HepG2 (cell line): ENCODE data around the gene ASB7. TPM values are rescaled to one million over a fixed set of nuclear protein-coding genes. Genes with fewer than 3 reads are reported as not detected.

ENCODE experiments used
- ATAC-seq: fragments of 200-7000 bp; cut with Tn5 transposase; 3 replicates; pipeline ENCODE4 v1.9.1; 2020; ENCODE audit warnings: mild to moderate bottlenecking, moderate library complexity
- BruUV-seq: library from RNA; stranded (reverse); fragments of 400-500 nt; replicated peaks from 2 replicates; lab custom pipeline; 2021; lab: Mats Ljungman, UMichigan
- CTCF ChIA-PET: fragments of 300-600 bp; formaldehyde crosslinking; extraction: SDS; loops from one replicate; lab custom pipeline; 2021; ENCODE audit warnings: low total read pairs, inconsistent platforms, low intra/inter-chr PET ratio; lab: Yijun Ruan, JAX
- POLR2A ChIA-PET: fragments of 350-600 bp; sonication (Branson Sonifier 250); formaldehyde crosslinking; loops from one replicate; lab custom pipeline; 2020; ENCODE audit warnings: antibody characterized with exemption, inconsistent platforms; lab: Yijun Ruan, JAX
- DNase-seq: peaks from one replicate; pipeline ENCODE4 v3.0.0-alpha.2; 2015; ENCODE audit warnings: low spot score
- FAIRE-seq: peaks from 3 replicates; lab custom pipeline; 2011; peaks lifted over from hg19 to GRCh38; lab: Jason Lieb, UNC
- H2AFZ ChIP-seq: one replicate; pipeline ENCODE4 v1.6.1; 2011; ENCODE audit warnings: low read length, inconsistent platforms
- H3K27ac ChIP-seq: fragments of 300-600 bp; 3 replicates; pipeline ENCODE4 v1.8.0; 2011; ENCODE audit warnings: mixed run types, mild to moderate bottlenecking, mixed read lengths, low read length, inconsistent platforms; ENCODE audit not compliant: insufficient read depth; ENCODE audit errors: extremely low read length
- H3K27me3 ChIP-seq, 2 experiments: fragments of 200-600 bp in 1 of 2; 2 replicates in 1 of 2; 3 replicates in 1 of 2; pipeline versions ENCODE4 v1.6.0 to v1.8.0; 2011; ENCODE audit warnings: low read length in 2 of 2, mild to moderate bottlenecking in 2 of 2, moderate library complexity in 2 of 2, inconsistent platforms in 1 of 2; ENCODE audit not compliant: insufficient read depth in 2 of 2, control insufficient read depth in 1 of 2
- H3K36me3 ChIP-seq, 2 experiments: fragments of 200-600 bp in 1 of 2; replicated peaks in 1 of 2; 2 replicates in 1 of 2; 3 replicates in 1 of 2; pipeline versions ENCODE4 v1.5.1 to v1.8.0; 2011; ENCODE audit warnings: low read length in 2 of 2, inconsistent platforms in 1 of 2; ENCODE audit not compliant: insufficient read depth in 2 of 2, control insufficient read depth in 1 of 2
- H3K4me1 ChIP-seq: 2 replicates; pipeline ENCODE4 v1.5.1; 2012; ENCODE audit warnings: low read length, inconsistent platforms; ENCODE audit not compliant: insufficient read depth
- H3K4me2 ChIP-seq: 2 replicates; pipeline ENCODE4 v1.6.0; 2011; ENCODE audit warnings: low read depth, low read length, inconsistent platforms
- H3K4me3 ChIP-seq, 3 experiments: fragments of 200-600 bp in 1 of 3; sonication (generic), shearing (Covaris generic) in 1 of 3; replicated peaks in 1 of 3; 2 replicates each; pipeline ENCODE4 v1.5.1; 2011 to 2016; ENCODE audit warnings: low read length in 3 of 3, inconsistent platforms in 2 of 3, low read depth in 2 of 3, mild to moderate bottlenecking in 2 of 3, control low read depth in 1 of 3, mixed read lengths in 1 of 3; ENCODE audit not compliant: insufficient read depth in 1 of 3
- H3K79me2 ChIP-seq: one replicate; pipeline ENCODE4 v1.6.1; 2011; ENCODE audit warnings: low read length, inconsistent platforms; ENCODE audit not compliant: insufficient read depth
- H3K9ac ChIP-seq: 2 replicates; pipeline ENCODE4 v1.6.0; 2011; ENCODE audit warnings: mild to moderate bottlenecking, low read depth, low read length, inconsistent platforms; ENCODE audit not compliant: insufficient read depth
- H3K9me3 ChIP-seq: 2 replicates; pipeline ENCODE4 v1.5.1; 2012; ENCODE audit warnings: mild to moderate bottlenecking, low read length
- H4K20me1 ChIP-seq: 2 replicates; pipeline ENCODE4 v1.6.0; 2011; ENCODE audit warnings: inconsistent platforms, mild to moderate bottlenecking, low read length, moderate library complexity; ENCODE audit not compliant: insufficient read depth
- ARNT ChIP-seq: fragments of 450-650 bp; IDR thresholded peaks from 2 replicates; pipeline ENCODE4 v1.6.1; 2017
- ARNT2 ChIP-seq: sonication (generic); formaldehyde crosslinking; IDR thresholded peaks from 2 replicates; pipeline ENCODE4 v1.8.0; 2022; ENCODE audit warnings: mild to moderate bottlenecking, low read depth, missing genetic modification reagents, moderate library complexity
- ATF7 ChIP-seq, 2 experiments: fragments of 450-650 bp in 1 of 2; sonication (generic) in 1 of 2; formaldehyde crosslinking in 1 of 2; IDR thresholded peaks; 2 replicates each; pipeline versions ENCODE4 v1.4.0 to v1.6.1; 2016 to 2020; ENCODE audit warnings: antibody characterized with exemption in 1 of 2, mild to moderate bottlenecking in 1 of 2, missing genetic modification reagents in 1 of 2
- DMAP1 ChIP-seq: IDR thresholded peaks from 2 replicates; pipeline ENCODE4 v1.6.1; 2016
- EED ChIP-seq: sonication (generic); formaldehyde crosslinking; IDR thresholded peaks from 2 replicates; pipeline ENCODE4 v1.5.0; 2020; ENCODE audit warnings: mild to moderate bottlenecking, missing genetic modification reagents
- JUN ChIP-seq: sonication (generic); formaldehyde crosslinking; IDR thresholded peaks from 2 replicates; pipeline ENCODE4 v1.4.0; 2020; ENCODE audit warnings: mild to moderate bottlenecking, missing genetic modification reagents
- KLF16 ChIP-seq, 2 experiments: sonication (generic) in 1 of 2; formaldehyde crosslinking in 1 of 2; IDR thresholded peaks; 2 replicates each; pipeline versions ENCODE4 v1.6.1 to v1.8.0; 2016 to 2023; ENCODE audit warnings: missing genetic modification reagents in 2 of 2, missing compliant biosample characterization in 1 of 2
- SP5 ChIP-seq: IDR thresholded peaks from 2 replicates; pipeline ENCODE4 v1.6.1; 2016; ENCODE audit warnings: low read depth, borderline replicate concordance
- WGBS: methylation state at CpG from one replicate; pipeline ENCODE4 v1.1.6; 2017; ENCODE audit warnings: low lambda C conversion rate; 5-methylcytosine and 5-hydroxymethylcytosine counted together
- in situ Hi-C: cut with HindIII; loops from 2 replicates; pipeline ENCODE4 v1.10.0; 2017; ENCODE audit warnings: low pct_unique_long_range_greater_than_20kb; ENCODE audit not compliant: extremely low pct_ligation_motif_present
- intact Hi-C: fragments of 100-400 bp; cut with micrococcal nuclease; formaldehyde crosslinking; loops from one replicate; pipeline ENCODE4 v1.10.0; 2022; ENCODE audit not compliant: unreplicated experiment
- polyA plus RNA-seq, 8 experiments: library from polyadenylated mRNA; depleted of rRNA in 3 of 8; stranded (reverse) in 7 of 8; unstranded in 1 of 8; fragments of >200 nt; fragmentation: Illumina TruSeq in 4 of 8; extraction: Trizol in 4 of 8; gene quantifications; 2 replicates each; pipeline versions ENCODE4 v1.2.1 to v1.2.3, GENCODE V29; 2011 to 2016; ENCODE audit warnings: low read depth in 4 of 8, missing spikeins in 1 of 8, mixed read lengths in 1 of 8; ENCODE audit not compliant: insufficient read depth in 1 of 8
- total RNA-seq, 5 experiments: library from RNA; depleted of rRNA; stranded (reverse); fragments of >200 nt; fragmentation: Illumina TruSeq; extraction: Trizol; gene quantifications; 2 replicates each; pipeline ENCODE4 v1.2.3, GENCODE V29; 2016; ENCODE audit warnings: low read depth in 1 of 5
- TF ChIP-seq, protein P1 (sequence below): sonication (generic); formaldehyde crosslinking; conservative IDR thresholded peaks from 2 replicates; pipeline ENCODE4 v1.8.1; 2023; ENCODE audit warnings: missing genetic modification reagents
- TF ChIP-seq, protein P2 (sequence below): sonication (generic); formaldehyde crosslinking; IDR thresholded peaks from 2 replicates; pipeline ENCODE4 v1.4.0; 2020; ENCODE audit warnings: missing genetic modification reagents
- TF ChIP-seq, protein P3 (sequence below): sonication (generic); formaldehyde crosslinking; IDR thresholded peaks from 2 replicates; pipeline ENCODE4 v1.4.0; 2020; ENCODE audit warnings: low read depth, mild to moderate bottlenecking, missing genetic modification reagents
- TF ChIP-seq, protein P4 (sequence below): sonication (generic); formaldehyde crosslinking; conservative IDR thresholded peaks from 2 replicates; pipeline ENCODE4 v1.5.0; 2020; ENCODE audit warnings: missing genetic modification reagents

ASB7 gene
- total and polyA plus RNA-seq, 2 of the 13 experiments (the other 11 are each of a cell fraction or from before 2014, with no cell fraction given): 7.7 to 12.1 TPM

DNA sequence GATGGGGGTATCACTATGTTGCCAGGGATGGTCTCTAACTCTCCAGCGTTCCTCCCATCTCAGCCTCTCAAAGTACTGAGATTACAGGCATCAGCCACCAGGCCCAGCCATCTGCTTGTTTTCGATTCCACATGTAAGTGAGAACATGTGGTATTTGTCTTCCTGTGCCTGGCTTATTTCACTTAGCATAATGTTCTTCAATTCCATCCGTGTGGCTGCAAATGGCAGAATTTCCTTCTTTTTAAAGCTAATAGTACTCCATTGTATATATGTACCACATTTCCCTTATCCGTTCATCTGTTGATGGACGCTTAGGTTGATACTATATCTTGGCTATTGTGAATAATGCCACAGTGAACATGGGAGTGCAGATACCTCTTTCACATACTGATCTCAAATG lies 70.6 kb downstream of the ASB7 start:
- Histone ChIP-seq H3K27me3 (peaks cover 0 to 14% of the 10 kb centered on the region in 2 experiments; a peak in 4 of 5 replicates), H3K4me1 (no peaks in the 10 kb centered on the region), H3K4me3 (no peak overlapping the region), H3K27ac (no peak overlapping the region), H3K4me2 (no peak overlapping the region), H3K9ac (no peak overlapping the region), H2AFZ (no peak overlapping the region), H3K79me2 (no peaks in the 10 kb centered on the region), H3K36me3 (no peaks in the 10 kb centered on the region)
- no TSS peak for BruUV-seq
- FAIRE-seq: no peak
- intact Hi-C loops (loop anchor here (1.0 kb wide), 3 partner anchors 200 to 334 kb away; no protein-coding TSS in a partner anchor), in situ Hi-C loops (loop anchor here (25.0 kb wide), 2 partner anchors 339 to 589 kb away; partner anchors contain the start of gene CHSY1)
- POLR2A ChIA-PET: no interaction called here
- ATAC-seq: no peak
- no peak for DNase-seq
- 41% methylated on average over 5 of the region's 5 CpGs for WGBS
- TF ChIP-seq, protein P1, sequence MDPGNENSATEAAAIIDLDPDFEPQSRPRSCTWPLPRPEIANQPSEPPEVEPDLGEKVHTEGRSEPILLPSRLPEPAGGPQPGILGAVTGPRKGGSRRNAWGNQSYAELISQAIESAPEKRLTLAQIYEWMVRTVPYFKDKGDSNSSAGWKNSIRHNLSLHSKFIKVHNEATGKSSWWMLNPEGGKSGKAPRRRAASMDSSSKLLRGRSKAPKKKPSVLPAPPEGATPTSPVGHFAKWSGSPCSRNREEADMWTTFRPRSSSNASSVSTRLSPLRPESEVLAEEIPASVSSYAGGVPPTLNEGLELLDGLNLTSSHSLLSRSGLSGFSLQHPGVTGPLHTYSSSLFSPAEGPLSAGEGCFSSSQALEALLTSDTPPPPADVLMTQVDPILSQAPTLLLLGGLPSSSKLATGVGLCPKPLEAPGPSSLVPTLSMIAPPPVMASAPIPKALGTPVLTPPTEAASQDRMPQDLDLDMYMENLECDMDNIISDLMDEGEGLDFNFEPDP (CRISPR knock-in tag): no peak
- TF ChIP-seq ATF7 (IDR thresholded peaks at IDR 0.05) (no peak), ATF7 (CRISPR knock-in tag; IDR thresholded peaks at IDR 0.05) (no peak), SP5 (CRISPR knock-in tag) (no peak), JUN (CRISPR knock-in tag) (no peak), DMAP1 (CRISPR knock-in tag) (no peak), KLF16 (CRISPR knock-in tag; IDR thresholded peaks at IDR 0.05) (no peak), EED (no peak), ARNT (no peak), ARNT2 (CRISPR knock-in tag) (no peak)
- TF ChIP-seq, protein P2, sequence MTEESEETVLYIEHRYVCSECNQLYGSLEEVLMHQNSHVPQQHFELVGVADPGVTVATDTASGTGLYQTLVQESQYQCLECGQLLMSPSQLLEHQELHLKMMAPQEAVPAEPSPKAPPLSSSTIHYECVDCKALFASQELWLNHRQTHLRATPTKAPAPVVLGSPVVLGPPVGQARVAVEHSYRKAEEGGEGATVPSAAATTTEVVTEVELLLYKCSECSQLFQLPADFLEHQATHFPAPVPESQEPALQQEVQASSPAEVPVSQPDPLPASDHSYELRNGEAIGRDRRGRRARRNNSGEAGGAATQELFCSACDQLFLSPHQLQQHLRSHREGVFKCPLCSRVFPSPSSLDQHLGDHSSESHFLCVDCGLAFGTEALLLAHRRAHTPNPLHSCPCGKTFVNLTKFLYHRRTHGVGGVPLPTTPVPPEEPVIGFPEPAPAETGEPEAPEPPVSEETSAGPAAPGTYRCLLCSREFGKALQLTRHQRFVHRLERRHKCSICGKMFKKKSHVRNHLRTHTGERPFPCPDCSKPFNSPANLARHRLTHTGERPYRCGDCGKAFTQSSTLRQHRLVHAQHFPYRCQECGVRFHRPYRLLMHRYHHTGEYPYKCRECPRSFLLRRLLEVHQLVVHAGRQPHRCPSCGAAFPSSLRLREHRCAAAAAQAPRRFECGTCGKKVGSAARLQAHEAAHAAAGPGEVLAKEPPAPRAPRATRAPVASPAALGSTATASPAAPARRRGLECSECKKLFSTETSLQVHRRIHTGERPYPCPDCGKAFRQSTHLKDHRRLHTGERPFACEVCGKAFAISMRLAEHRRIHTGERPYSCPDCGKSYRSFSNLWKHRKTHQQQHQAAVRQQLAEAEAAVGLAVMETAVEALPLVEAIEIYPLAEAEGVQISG: no peak
- TF ChIP-seq, protein P3, sequence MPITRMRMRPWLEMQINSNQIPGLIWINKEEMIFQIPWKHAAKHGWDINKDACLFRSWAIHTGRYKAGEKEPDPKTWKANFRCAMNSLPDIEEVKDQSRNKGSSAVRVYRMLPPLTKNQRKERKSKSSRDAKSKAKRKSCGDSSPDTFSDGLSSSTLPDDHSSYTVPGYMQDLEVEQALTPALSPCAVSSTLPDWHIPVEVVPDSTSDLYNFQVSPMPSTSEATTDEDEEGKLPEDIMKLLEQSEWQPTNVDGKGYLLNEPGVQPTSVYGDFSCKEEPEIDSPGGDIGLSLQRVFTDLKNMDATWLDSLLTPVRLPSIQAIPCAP (CRISPR knock-in tag): no peak
- TF ChIP-seq, protein P4, sequence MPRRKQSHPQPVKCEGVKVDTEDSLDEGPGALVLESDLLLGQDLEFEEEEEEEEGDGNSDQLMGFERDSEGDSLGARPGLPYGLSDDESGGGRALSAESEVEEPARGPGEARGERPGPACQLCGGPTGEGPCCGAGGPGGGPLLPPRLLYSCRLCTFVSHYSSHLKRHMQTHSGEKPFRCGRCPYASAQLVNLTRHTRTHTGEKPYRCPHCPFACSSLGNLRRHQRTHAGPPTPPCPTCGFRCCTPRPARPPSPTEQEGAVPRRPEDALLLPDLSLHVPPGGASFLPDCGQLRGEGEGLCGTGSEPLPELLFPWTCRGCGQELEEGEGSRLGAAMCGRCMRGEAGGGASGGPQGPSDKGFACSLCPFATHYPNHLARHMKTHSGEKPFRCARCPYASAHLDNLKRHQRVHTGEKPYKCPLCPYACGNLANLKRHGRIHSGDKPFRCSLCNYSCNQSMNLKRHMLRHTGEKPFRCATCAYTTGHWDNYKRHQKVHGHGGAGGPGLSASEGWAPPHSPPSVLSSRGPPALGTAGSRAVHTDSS (CRISPR knock-in tag): no peak
- TF ChIP-seq, all 625 proteins: peak for 0
- no peaks in the 10 kb centered on the region for H3K9me3 ChIP-seq
- 0 out of 2 replicates have a peak, but pooled peaks cover 2% of the 10 kb centered on the region for H4K20me1 ChIP-seq
- CTCF ChIA-PET: interaction anchor here (1.2 to 2.0 kb wide), 2 partner anchors 200 to 334 kb away, joined by 4 to 30 read pairs; no protein-coding TSS in a partner anchor
